ENCODE data around the gene FAM50A.
"Not testable (repeated sequence)": the region's sequence is repeated elsewhere in the genome, so short reads cannot be mapped to it uniquely, and the experiment has no call there.

FAM50A gene

DNA sequence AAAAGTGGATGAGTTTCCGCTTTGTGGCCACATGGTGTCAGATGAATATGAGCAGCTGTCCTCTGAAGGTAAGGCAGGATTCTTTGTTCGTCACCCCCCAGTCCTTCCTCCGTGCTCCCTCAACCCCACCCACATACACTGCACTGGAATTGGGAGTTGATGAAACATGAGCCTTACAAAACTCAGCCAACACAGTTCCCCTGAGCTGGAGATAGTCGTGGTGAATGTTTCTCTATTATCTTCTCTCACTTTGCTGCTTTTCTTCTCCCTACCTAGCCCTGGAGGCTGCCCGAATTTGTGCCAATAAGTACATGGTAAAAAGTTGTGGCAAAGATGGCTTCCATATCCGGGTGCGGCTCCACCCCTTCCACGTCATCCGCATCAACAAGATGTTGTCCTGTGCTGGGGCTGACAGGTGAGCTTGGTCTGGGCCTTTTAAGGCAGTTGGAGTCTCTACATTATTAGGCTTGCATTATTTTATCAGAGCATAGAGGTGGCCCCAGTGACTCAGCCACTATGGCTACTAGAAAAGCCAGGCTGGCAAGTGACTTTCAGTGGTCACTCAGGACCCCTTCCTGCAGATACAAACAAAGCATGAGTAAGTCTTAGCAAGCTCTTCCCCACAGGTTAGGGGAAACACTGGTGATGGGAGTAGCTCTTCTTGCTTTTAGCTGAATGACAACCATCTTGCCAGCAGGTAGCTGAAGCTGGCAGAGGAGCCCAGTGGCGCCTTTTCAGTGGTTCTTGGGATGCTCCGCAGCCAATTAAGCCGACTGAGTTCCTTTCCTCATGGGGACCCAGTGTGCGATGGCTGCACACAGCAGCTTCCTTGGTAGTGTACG is 44.2 kb upstream of the FAM50A start:
- peak overlapping the region; percentile 88 for H3K4me3 ChIP-seq (ENCODE audit: low read depth, low read length)
- TF ChIP-seq, protein P1, sequence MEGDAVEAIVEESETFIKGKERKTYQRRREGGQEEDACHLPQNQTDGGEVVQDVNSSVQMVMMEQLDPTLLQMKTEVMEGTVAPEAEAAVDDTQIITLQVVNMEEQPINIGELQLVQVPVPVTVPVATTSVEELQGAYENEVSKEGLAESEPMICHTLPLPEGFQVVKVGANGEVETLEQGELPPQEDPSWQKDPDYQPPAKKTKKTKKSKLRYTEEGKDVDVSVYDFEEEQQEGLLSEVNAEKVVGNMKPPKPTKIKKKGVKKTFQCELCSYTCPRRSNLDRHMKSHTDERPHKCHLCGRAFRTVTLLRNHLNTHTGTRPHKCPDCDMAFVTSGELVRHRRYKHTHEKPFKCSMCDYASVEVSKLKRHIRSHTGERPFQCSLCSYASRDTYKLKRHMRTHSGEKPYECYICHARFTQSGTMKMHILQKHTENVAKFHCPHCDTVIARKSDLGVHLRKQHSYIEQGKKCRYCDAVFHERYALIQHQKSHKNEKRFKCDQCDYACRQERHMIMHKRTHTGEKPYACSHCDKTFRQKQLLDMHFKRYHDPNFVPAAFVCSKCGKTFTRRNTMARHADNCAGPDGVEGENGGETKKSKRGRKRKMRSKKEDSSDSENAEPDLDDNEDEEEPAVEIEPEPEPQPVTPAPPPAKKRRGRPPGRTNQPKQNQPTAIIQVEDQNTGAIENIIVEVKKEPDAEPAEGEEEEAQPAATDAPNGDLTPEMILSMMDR (IDR thresholded peaks at IDR 0.05; ENCODE audit: low read depth, low read length, missing control alignments): no peak
- no peak for DNase-seq (ENCODE audit: low read depth)

DNA sequence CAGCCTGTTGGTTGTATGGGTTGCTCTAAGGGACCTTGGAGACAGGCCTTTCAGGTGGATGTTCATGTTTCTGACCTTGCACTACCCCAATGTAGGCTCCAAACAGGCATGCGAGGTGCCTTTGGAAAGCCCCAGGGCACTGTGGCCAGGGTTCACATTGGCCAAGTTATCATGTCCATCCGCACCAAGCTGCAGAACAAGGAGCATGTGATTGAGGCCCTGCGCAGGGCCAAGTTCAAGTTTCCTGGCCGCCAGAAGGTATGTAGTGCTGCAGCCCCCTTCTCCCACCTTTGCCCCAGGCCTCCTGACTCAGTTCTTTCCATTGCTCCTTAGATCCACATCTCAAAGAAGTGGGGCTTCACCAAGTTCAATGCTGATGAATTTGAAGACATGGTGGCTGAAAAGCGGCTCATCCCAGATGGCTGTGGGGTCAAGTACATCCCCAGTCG is 43.5 kb upstream of the FAM50A start:
- peak overlapping the region; percentile 88 for H3K4me3 ChIP-seq (ENCODE audit: low read depth, low read length)
- DNase-seq (ENCODE audit: low read depth): not testable (repeated sequence)

DNA sequence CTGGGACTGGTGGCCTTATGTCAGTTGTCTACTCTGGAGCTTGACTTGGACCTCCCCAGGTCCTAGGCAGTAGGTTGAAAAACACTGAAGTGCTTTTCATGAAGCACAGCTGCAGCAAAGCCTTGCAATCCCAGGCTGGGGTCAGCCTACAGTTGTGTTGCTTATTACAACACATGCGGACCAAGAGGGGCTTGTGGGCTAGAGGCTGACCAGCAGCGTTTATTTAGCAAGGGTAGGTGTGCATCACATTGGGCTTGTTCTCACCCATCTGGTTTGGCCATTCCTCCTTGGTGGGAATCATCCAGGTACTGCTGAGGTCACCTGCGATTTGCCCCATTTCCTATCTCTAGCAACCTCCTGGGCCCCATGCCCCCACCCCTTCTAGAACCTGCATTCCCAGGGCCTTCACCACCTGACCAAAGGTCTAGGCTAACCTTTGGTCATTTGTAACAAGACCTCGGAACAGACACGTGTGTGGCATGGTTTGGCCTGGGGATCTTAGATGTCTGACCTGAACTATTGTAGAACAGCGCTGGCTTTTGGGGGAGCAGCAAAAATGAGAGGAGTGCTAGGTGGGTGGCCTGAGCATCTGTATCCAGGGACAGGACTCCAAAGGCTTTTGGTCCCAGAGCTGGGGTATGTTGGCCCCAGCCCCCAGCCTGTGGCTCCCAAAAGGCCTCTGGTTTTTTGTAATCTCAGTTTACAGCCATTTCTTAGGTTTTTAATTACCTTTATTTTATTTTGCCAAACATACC is 42.7 kb upstream of the FAM50A start:
- TF ChIP-seq, protein P1 (IDR thresholded peaks at IDR 0.05; ENCODE audit: low read depth, low read length, missing control alignments): no peak
- H3K4me3 ChIP-seq (ENCODE audit: low read depth, low read length): no peak overlapping the region
- DNase-seq (ENCODE audit: low read depth): no peak

DNA sequence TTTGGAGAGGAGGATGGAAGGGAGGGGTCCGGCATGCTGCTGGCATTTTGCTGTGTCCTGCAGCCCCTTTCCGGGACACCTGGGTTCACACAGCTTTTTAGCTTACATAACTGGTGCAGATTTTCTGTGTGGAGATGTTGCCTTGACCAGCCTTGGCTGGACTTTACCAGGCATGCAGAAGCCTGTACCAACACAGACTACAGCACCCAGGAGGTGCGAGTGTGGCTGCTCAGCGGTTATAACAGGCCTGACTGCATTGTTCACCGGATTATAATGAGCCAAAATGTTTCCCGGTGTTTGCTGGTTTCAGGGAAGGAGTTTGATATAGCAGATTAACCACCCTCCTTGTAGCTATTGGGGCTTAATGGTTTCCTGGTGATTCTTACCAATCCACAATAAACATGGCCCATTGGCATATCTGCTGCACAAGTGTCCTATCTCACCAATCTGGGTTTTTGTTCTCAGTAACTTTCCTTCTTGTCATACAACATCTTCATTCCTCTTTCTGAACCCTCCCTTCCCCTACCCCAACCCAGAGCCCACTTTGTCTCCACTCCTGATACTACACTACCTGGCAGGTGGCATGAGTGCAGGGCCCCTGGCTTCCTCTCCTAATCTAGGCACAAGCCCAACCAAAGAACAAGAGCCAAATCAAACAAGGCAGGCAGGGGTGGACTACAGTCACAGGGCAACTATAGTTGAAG is 41.9 kb upstream of the FAM50A start:
- TF ChIP-seq, protein P1 (IDR thresholded peaks at IDR 0.05; ENCODE audit: low read depth, low read length, missing control alignments): no peak
- no peak for DNase-seq (ENCODE audit: low read depth)
- no peak overlapping the region for H3K4me3 ChIP-seq (ENCODE audit: low read depth, low read length)

DNA sequence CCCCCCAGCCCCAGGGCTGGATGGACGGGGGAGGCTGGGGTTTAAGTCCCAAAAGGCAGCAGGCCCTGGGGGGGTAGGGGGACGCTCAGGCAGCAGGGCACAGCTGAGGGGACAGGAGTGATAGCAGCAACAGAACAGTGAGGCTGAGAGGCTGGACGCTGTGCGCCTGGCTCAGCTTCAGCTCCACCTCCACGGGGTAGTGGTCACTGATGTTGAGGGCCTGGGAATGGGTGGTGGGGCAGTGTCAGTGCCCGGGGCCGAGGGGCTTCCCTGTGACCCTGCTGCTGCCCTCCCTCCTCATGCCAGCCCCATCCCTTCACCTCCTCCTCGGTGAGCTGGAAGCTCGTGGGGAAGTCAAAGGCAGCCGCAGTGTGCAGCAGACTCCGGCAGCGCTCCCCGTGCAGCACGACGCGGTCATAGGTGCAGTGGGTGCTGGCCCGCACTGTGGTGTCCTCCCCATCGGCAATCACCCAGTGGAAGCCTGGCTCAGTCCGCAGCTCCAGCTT is 41.3 kb upstream of the FAM50A start:
- TF ChIP-seq, protein P1 (IDR thresholded peaks at IDR 0.05; ENCODE audit: low read depth, low read length, missing control alignments): no peak
- no peak overlapping the region for H3K4me3 ChIP-seq (ENCODE audit: low read depth, low read length)
- no peak for DNase-seq (ENCODE audit: low read depth)

DNA sequence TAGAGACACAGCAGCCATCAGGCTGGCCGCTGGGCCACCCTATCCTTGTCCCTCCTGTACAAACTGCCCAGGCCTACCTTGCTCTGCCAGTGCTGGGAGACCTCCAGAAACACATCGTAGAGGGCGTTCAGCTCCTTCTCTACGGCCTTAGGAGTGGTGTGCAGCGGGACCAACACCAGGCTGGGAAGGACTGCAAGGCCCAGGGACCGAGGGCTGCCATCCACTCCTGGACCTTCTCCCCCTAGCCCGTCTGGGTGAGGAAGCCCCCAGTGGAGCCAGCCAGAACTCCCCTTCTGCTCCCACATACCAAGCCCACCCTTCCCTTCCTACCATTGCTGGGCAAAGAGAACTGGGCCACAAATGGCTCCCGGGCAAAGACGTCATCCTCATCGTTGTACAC is 40.7 kb upstream of the FAM50A start:
- TF ChIP-seq, protein P1 (IDR thresholded peaks at IDR 0.05; ENCODE audit: low read depth, low read length, missing control alignments): no peak
- H3K4me3 ChIP-seq (ENCODE audit: low read depth, low read length): no peak overlapping the region
- DNase-seq (ENCODE audit: low read depth): no peak

DNA sequence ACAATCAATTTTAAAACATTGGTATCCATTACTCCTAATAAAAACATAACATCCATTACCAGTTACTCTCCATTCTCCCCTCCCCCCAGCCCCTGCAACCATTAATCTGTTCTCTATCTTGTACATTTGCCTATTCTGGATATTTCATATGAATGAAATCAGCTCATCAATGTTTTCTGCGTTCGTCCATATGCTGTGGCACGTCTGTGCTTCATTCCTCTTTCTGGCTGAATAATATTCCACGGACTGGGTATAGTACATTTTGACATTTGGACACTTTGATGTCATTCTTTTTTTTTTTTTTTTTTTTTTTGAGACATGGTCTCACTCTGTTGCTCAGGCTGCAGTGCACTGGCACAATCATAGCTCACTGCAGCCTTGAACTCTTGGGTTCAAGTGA is 40.1 kb upstream of the FAM50A start:
- TF ChIP-seq, protein P1 (IDR thresholded peaks at IDR 0.05; ENCODE audit: low read depth, low read length, missing control alignments): no peak
- H3K4me3 ChIP-seq (ENCODE audit: low read depth, low read length): no peak overlapping the region
- no peak for DNase-seq (ENCODE audit: low read depth)

All from GM12864 (cell line).